NB4 (cell line): ENCODE results near the gene LPP.

ENCODE experiments used
- MAX ChIP-seq: IDR thresholded peaks from 2 replicates; pipeline ENCODE4 v1.6.1; 2011; ENCODE audit warnings: low read depth, low read length
- POLR2A ChIP-seq: IDR thresholded peaks from 2 replicates; pipeline ENCODE4 v1.6.1; 2011; ENCODE audit warnings: mild to moderate bottlenecking; ENCODE audit not compliant: insufficient read length; ENCODE audit errors: extremely low read depth
- TF ChIP-seq, protein P1 (sequence below): IDR thresholded peaks from one replicate; pipeline ENCODE4 v1.5.1; 2012; ENCODE audit warnings: low read depth, low read length

- TF ChIP-seq, protein P1, sequence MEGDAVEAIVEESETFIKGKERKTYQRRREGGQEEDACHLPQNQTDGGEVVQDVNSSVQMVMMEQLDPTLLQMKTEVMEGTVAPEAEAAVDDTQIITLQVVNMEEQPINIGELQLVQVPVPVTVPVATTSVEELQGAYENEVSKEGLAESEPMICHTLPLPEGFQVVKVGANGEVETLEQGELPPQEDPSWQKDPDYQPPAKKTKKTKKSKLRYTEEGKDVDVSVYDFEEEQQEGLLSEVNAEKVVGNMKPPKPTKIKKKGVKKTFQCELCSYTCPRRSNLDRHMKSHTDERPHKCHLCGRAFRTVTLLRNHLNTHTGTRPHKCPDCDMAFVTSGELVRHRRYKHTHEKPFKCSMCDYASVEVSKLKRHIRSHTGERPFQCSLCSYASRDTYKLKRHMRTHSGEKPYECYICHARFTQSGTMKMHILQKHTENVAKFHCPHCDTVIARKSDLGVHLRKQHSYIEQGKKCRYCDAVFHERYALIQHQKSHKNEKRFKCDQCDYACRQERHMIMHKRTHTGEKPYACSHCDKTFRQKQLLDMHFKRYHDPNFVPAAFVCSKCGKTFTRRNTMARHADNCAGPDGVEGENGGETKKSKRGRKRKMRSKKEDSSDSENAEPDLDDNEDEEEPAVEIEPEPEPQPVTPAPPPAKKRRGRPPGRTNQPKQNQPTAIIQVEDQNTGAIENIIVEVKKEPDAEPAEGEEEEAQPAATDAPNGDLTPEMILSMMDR: no peak
- no peak for TF ChIP-seq POLR2A
- no peak for TF ChIP-seq MAX
These were observed 236.4 kb downstream of the LPP start for GRCh38 chr3:188390343-188390718.
